B cell (primary cell): ENCODE results near the gene ZBTB43. TPM values are rescaled to one million over a fixed set of nuclear protein-coding genes. Genes with fewer than 3 reads are reported as not detected.

Source experiments
- ATAC-seq: fragments of 200-7000 bp; cut with Tn5 transposase; one replicate; pipeline ENCODE4 v1.10.0; 2021; ENCODE audit warnings: low read depth, mild to moderate bottlenecking, moderate number of reproducible peaks, moderate library complexity
- CTCF ChIA-PET: fragments of 350-600 bp; sonication (Branson Sonifier 250); formaldehyde crosslinking; loops from one replicate; lab custom pipeline; 2021; ENCODE audit warnings: antibody characterized with exemption, inconsistent platforms; lab: Charles Lee
- POLR2A ChIA-PET: fragments of 350-600 bp; sonication (Branson Sonifier 250); formaldehyde crosslinking; loops from one replicate; lab custom pipeline; 2021; ENCODE audit warnings: antibody characterized with exemption; lab: Charles Lee
- DNase-seq: peaks from one replicate; pipeline ENCODE4 v3.0.0; 2013
- H2AFZ ChIP-seq: 2 replicates; pipeline ENCODE4 v1.6.1; 2012; ENCODE audit warnings: mild to moderate bottlenecking, low read depth, low read length; ENCODE audit not compliant: insufficient read depth, poor library complexity, severe bottlenecking
- H3K27ac ChIP-seq, 2 donors: 1 replicate in 1 of 2; 2 replicates in 1 of 2; pipeline ENCODE4 v1.5.1; 2012 to 2013; ENCODE audit warnings: low read length in 2 of 2, mild to moderate bottlenecking in 2 of 2, moderate library complexity in 1 of 2
- H3K27me3 ChIP-seq, 4 experiments: fragments of 200-600 bp in 1 of 4; sonication (generic) in 1 of 4; replicated peaks in 1 of 4; 1 replicate in 2 of 4; 2 replicates in 2 of 4; pipeline versions ENCODE4 v1.6.1 to v1.7.0; 2013 to 2016; ENCODE audit warnings: low read length in 3 of 4, mild to moderate bottlenecking in 2 of 4, mixed read lengths in 1 of 4, moderate library complexity in 1 of 4; ENCODE audit not compliant: insufficient read depth in 4 of 4, control insufficient read depth in 3 of 4; ENCODE audit errors: control extremely low read depth in 1 of 4
- H3K36me3 ChIP-seq, 2 experiments: replicated peaks in 1 of 2; 1 replicate in 1 of 2; 2 replicates in 1 of 2; pipeline versions ENCODE4 v1.6.1 to v1.7.1; 2013; ENCODE audit warnings: low read length in 1 of 2; ENCODE audit not compliant: insufficient read depth in 2 of 2, control insufficient read depth in 1 of 2; ENCODE audit errors: control extremely low read depth in 1 of 2, extremely low read depth in 1 of 2
- H3K4me1 ChIP-seq, 2 donors: fragments of 200-600 bp in 1 of 2; sonication (generic) in 1 of 2; 1 replicate in 1 of 2; 2 replicates in 1 of 2; pipeline versions ENCODE4 v1.5.1 to v1.6.1; 2013 to 2017; ENCODE audit warnings: low read length in 2 of 2; ENCODE audit not compliant: control insufficient read depth in 2 of 2, insufficient read depth in 2 of 2
- H3K4me2 ChIP-seq: replicated peaks from 2 replicates; pipeline ENCODE3; 2012; ENCODE audit warnings: mild to moderate bottlenecking, low read depth, low read length; ENCODE audit not compliant: poor library complexity, severe bottlenecking
- H3K4me3 ChIP-seq, 5 experiments: fragments of 200-600 bp in 1 of 5; sonication (generic) in 1 of 5; 1 replicate in 3 of 5; 2 replicates in 2 of 5; pipeline versions ENCODE4 v1.5.1 to v1.7.0; 2011 to 2016; ENCODE audit warnings: low read length in 4 of 5, mild to moderate bottlenecking in 4 of 5, low read depth in 2 of 5, control low read depth in 1 of 5, moderate library complexity in 1 of 5; ENCODE audit not compliant: insufficient read depth in 1 of 5; ENCODE audit errors: control extremely low read depth in 1 of 5, extremely low read depth in 1 of 5
- H3K79me2 ChIP-seq: fragments of 200-600 bp; sonication (generic); one replicate; pipeline ENCODE4 v1.6.0; 2016; ENCODE audit warnings: low read length; ENCODE audit not compliant: control insufficient read depth, insufficient read depth
- H3K9ac ChIP-seq: fragments of 200-600 bp; sonication (generic); 2 replicates; pipeline ENCODE4 v1.6.1; 2017; ENCODE audit warnings: mild to moderate bottlenecking, low read length, moderate library complexity
- H3K9me3 ChIP-seq, 3 donors: one replicate each; pipeline versions ENCODE4 v1.6.1 to v1.7.1; 2013; ENCODE audit warnings: low read length in 2 of 3; ENCODE audit not compliant: control insufficient read depth in 2 of 3, insufficient read depth in 1 of 3; ENCODE audit errors: control extremely low read depth in 1 of 3
- H4K20me1 ChIP-seq: 2 replicates; pipeline ENCODE4 v1.6.0; 2012; ENCODE audit warnings: mild to moderate bottlenecking, low read length; ENCODE audit not compliant: insufficient read depth, control insufficient read depth, poor library complexity, severe bottlenecking
- H3K27ac Mint-ChIP-seq: one replicate; pipeline ENCODE4 v1.8.0; 2021; ENCODE audit warnings: mixed read lengths
- H3K27me3 Mint-ChIP-seq: one replicate; pipeline ENCODE4 v1.8.0; 2021; ENCODE audit warnings: mixed read lengths
- H3K4me1 Mint-ChIP-seq: one replicate; pipeline ENCODE4 v1.8.0; 2021; ENCODE audit warnings: mixed read lengths
- H3K4me3 Mint-ChIP-seq: one replicate; pipeline ENCODE4 v1.8.0; 2021; ENCODE audit warnings: mixed read lengths
- H3K9me3 Mint-ChIP-seq: one replicate; pipeline ENCODE4 v1.8.0; 2022; ENCODE audit warnings: mixed read lengths; ENCODE audit not compliant: insufficient read depth
- CTCF ChIP-seq: fragments of 200-600 bp; IDR thresholded peaks from one replicate; pipeline ENCODE4 v1.8.0; 2022; ENCODE audit warnings: antibody characterized with exemption, mild to moderate bottlenecking
- EZH2 ChIP-seq: IDR thresholded peaks from 2 replicates; pipeline ENCODE4 v1.6.1; 2012; ENCODE audit warnings: borderline replicate concordance, low read depth, mild to moderate bottlenecking, moderate library complexity, low read length; ENCODE audit not compliant: insufficient read depth, poor library complexity, severe bottlenecking
- whole genome bisulfite sequencing: methylation state at CpG from one replicate; pipeline ENCODE4 v1.1.5; 2013; ENCODE audit warnings: missing lambda C conversion rate; ENCODE audit not compliant: insufficient coverage; 5-methylcytosine and 5-hydroxymethylcytosine counted together
- intact Hi-C: fragments of 100-400 bp; cut with micrococcal nuclease; formaldehyde crosslinking; loops from one replicate; pipeline ENCODE4 v1.10.0; 2022
- polyA plus RNA-seq: library from polyadenylated mRNA; depleted of rRNA; stranded (reverse); fragments of >200 nt; gene quantifications from 2 replicates; pipeline ENCODE4 v1.2.3, GENCODE V29; 2012
- total RNA-seq, 2 donors: library from RNA; stranded (reverse); fragments of 120-200 nt in 1 of 2; gene quantifications; 1 replicate in 1 of 2; 2 replicates in 1 of 2; pipeline versions ENCODE4 v1.2.3 to v1.2.4, GENCODE V29; 2013 to 2022

The ZBTB43 gene
- total and polyA plus RNA-seq, 2 donors (not counting 1 experiment from before 2014, with no cell fraction given): 7.0 to 20.2 TPM

- Histone ChIP-seq H3K79me2 (peaks cover 29% of the 10 kb centered on the region), H3K9me3 (no peaks in the 10 kb centered on the region), H3K27me3 (no peaks in the 10 kb centered on the region), H3K4me3 (no peak overlapping the region), H4K20me1 (peaks cover 14% of the 10 kb centered on the region), H3K4me2 (no peak overlapping the region), H3K9ac (no peak overlapping the region), H3K4me1 (no peaks in the 10 kb centered on the region), H3K27ac (no peak overlapping the region), H3K36me3 (peaks cover 0 to 31% of the 10 kb centered on the region in 2 experiments), H2AFZ (no peak overlapping the region)
- Mint-ChIP-seq H3K9me3 (no peaks in the 10 kb centered on the region), H3K27me3 (no peaks in the 10 kb centered on the region), H3K4me1 (peaks cover 14% of the 10 kb centered on the region), H3K4me3 (no peak overlapping the region), H3K27ac (no peak overlapping the region)
- ATAC-seq: no peak
- no peak for DNase-seq
- 98% methylated on average over 5 of the region's 7 CpGs for WGBS
- intact Hi-C loops: no loop called here
- CTCF ChIA-PET: no interaction called here
- no peak for TF ChIP-seq EZH2
- TF ChIP-seq CTCF: no peak
- POLR2A ChIA-PET: no interaction called here
Observed at GRCh38 chr9:126827227-126827626, 22.4 kb downstream of the ZBTB43 start.

- WGBS: no CpG with 5 or more reads among the region's 1 CpG
- no peaks in the 10 kb centered on the region for H3K27me3 ChIP-seq
- H3K27ac Mint-ChIP-seq: no peak overlapping the region
- peaks cover 0 to 11% of the 10 kb centered on the region in 2 donors for H3K4me1 ChIP-seq
- TF ChIP-seq CTCF (no peak), EZH2 (no peak)
- DNase-seq: no peak
- ChIA-PET CTCF (interaction anchor here (0.8 to 1.6 kb wide), 2 partner anchors 12 to 124 kb away, joined by 4 read pairs; no protein-coding TSS in a partner anchor), POLR2A (no interaction called here)
- H3K4me2 ChIP-seq: no peak overlapping the region
- no peaks in the 10 kb centered on the region for H3K9me3 ChIP-seq
- peaks cover 23% of the 10 kb centered on the region for H4K20me1 ChIP-seq
- H3K36me3 ChIP-seq: peaks cover 0 to 40% of the 10 kb centered on the region in 2 experiments
- ATAC-seq: no peak
- no peak overlapping the region for H3K27ac ChIP-seq
- H3K4me3 ChIP-seq: no peak overlapping the region
- no peaks in the 10 kb centered on the region for H3K9me3 Mint-ChIP-seq
- no peak overlapping the region for H2AFZ ChIP-seq
- H3K4me3 Mint-ChIP-seq: no peak overlapping the region
- peaks cover 22% of the 10 kb centered on the region for H3K4me1 Mint-ChIP-seq
- H3K27me3 Mint-ChIP-seq: no peaks in the 10 kb centered on the region
- intact Hi-C loops: no loop called here
- no peak overlapping the region for H3K9ac ChIP-seq
- peaks cover 42% of the 10 kb centered on the region for H3K79me2 ChIP-seq
Observed at GRCh38 chr9:126829035-126829434, 24.2 kb downstream of the ZBTB43 start.
